ENCODE measurements around the gene CHD5. TPM values are rescaled to one million over a fixed set of nuclear protein-coding genes. Genes with fewer than 3 reads are reported as not detected.

CHD5 gene
- total RNA-seq, 1 donor from 2014 or later = 4.9 TPM

DNA sequence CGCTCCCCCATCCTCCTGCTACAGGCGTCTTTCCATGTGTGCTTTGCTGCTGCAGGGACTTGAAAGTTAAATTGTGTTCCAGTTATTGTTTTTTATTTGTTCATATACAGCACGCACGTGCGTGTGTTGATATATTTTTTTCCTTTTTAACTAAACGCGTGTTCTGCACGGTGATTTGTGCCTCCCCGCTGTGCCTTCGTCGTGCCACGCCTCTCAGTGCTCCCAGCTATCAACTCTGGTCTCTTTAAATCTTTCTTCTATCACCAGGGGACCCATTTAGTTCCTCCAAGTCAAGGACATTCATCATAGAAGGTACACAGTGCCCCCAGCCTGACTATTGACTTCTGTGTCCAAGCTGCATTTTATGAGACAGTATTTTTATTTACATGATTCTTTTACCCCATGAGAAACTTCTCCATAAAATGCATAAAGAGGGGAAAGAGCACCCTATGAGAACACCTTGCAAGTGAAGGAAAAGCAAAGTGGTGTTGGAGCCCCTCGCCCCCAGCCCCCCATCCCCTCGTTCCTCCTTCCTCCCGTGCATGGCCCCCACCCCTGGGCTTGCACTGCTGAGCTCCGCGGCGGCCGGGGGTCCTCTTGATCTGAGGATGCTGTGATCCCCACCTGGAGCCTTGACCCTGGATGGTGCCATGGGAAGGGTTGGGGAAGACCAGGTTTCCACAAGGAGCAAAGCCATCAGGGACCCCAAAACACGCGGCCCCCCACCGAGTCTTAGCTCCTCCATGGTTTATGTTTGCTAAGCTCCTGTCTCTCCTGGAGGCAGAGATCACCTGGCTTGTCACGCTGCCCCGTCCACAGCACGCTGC is 88.9 kb downstream of the CHD5 start:
- Mint-ChIP-seq H3K27ac (no peak overlapping the region), H3K4me1 (peaks cover 3% of the 10 kb centered on the region), H3K27me3 (ENCODE audit: low read depth) (peaks cover 9% of the 10 kb centered on the region), H3K9me3 (no peaks in the 10 kb centered on the region), H3K4me3 (no peak overlapping the region), H3K36me3 (no peaks in the 10 kb centered on the region)
- TF ChIP-seq, protein P1, sequence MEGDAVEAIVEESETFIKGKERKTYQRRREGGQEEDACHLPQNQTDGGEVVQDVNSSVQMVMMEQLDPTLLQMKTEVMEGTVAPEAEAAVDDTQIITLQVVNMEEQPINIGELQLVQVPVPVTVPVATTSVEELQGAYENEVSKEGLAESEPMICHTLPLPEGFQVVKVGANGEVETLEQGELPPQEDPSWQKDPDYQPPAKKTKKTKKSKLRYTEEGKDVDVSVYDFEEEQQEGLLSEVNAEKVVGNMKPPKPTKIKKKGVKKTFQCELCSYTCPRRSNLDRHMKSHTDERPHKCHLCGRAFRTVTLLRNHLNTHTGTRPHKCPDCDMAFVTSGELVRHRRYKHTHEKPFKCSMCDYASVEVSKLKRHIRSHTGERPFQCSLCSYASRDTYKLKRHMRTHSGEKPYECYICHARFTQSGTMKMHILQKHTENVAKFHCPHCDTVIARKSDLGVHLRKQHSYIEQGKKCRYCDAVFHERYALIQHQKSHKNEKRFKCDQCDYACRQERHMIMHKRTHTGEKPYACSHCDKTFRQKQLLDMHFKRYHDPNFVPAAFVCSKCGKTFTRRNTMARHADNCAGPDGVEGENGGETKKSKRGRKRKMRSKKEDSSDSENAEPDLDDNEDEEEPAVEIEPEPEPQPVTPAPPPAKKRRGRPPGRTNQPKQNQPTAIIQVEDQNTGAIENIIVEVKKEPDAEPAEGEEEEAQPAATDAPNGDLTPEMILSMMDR (IDR thresholded peaks at IDR 0.05; ENCODE audit: unreplicated experiment) = no peak
- DNase-seq (ENCODE audit: low spot score in 2 of 2, unreplicated experiment in 2 of 2) = no peak

DNA sequence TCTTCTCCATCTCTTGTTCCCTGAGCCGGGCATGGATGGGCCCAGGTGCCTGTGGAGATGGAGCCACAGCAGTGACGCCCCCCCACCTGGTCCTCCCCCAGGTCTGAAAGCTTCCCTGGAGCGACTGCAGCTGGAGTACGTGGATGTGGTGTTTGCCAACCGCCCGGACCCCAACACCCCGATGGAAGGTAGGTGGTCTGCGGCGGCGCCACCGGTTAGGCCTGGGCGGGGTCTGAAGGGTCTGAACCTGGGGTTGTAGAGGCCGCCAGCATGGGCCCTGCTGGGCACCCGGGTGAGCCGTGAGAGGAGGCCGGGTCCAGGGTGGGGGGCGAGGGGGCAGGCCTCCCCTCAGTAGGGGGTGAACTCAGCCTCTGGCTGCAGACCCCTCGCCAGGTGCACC is 89.8 kb downstream of the CHD5 start:
- H3K27me3 Mint-ChIP-seq (ENCODE audit: low read depth) = peaks cover 9% of the 10 kb centered on the region
- H3K27ac Mint-ChIP-seq = no peak overlapping the region
- TF ChIP-seq, protein P1 (IDR thresholded peaks at IDR 0.05; ENCODE audit: unreplicated experiment) = no peak
- DNase-seq (ENCODE audit: low spot score in 2 of 2, unreplicated experiment in 2 of 2) = no peak
- H3K9me3 Mint-ChIP-seq = no peaks in the 10 kb centered on the region
- peaks cover 3% of the 10 kb centered on the region for H3K4me1 Mint-ChIP-seq
- H3K36me3 Mint-ChIP-seq = no peaks in the 10 kb centered on the region
- H3K4me3 Mint-ChIP-seq = no peak overlapping the region

DNA sequence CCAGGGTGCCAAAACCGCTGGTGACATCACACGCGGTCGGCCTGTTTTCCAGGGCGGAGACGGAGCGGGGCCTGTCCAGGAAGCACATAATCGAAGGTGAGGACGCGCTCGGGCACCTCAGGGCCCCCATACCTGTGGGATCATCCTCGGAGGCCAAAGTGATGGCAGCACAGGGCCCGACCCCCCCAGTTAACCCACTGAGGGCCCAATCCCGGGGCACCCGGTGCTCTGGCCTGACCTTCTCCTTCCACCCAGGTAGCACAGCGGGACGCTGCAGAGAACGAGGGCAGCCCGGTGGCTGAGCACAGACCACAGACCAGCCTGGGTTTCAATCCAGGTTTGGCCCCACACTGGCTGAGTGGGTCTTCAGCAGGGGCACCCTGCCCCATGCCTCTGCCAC is 91.2 kb downstream of the CHD5 start:
- no peaks in the 10 kb centered on the region for H3K9me3 Mint-ChIP-seq
- peaks cover 9% of the 10 kb centered on the region for H3K27me3 Mint-ChIP-seq (ENCODE audit: low read depth)
- no peak overlapping the region for H3K27ac Mint-ChIP-seq
- H3K4me3 Mint-ChIP-seq = no peak overlapping the region
- no peak for DNase-seq (ENCODE audit: low spot score in 2 of 2, unreplicated experiment in 2 of 2)
- TF ChIP-seq, protein P1 (IDR thresholded peaks at IDR 0.05; ENCODE audit: unreplicated experiment) = no peak
- H3K4me1 Mint-ChIP-seq = peaks cover 3% of the 10 kb centered on the region
- no peaks in the 10 kb centered on the region for H3K36me3 Mint-ChIP-seq

DNA sequence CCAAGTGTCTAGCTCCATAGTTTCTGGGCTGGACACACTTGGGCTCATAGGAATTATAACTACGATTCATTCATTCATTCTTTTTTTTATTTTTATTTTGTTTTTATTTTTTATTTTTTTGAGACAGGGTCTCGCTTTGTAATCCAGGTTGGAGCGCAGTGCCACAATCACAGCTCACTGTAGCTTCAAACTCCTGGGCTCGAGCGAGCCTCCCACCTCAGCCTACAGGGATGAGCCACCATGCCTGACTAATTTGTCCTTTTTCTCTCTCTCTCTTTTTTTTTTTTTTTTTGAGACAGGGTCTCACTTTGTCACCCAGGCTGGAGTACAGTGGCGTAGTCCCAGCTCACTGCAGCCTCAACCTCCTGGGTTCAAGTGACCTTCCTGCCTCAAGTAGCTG is 92.2 kb downstream of the CHD5 start:
- no peak for DNase-seq (ENCODE audit: low spot score in 2 of 2, unreplicated experiment in 2 of 2)
- Mint-ChIP-seq H3K36me3 (no peaks in the 10 kb centered on the region), H3K4me1 (no peaks in the 10 kb centered on the region), H3K4me3 (no peak overlapping the region), H3K9me3 (no peaks in the 10 kb centered on the region), H3K27ac (no peak overlapping the region), H3K27me3 (ENCODE audit: low read depth) (peaks cover 7% of the 10 kb centered on the region)
- TF ChIP-seq, protein P1 (IDR thresholded peaks at IDR 0.05; ENCODE audit: unreplicated experiment) = no peak

DNA sequence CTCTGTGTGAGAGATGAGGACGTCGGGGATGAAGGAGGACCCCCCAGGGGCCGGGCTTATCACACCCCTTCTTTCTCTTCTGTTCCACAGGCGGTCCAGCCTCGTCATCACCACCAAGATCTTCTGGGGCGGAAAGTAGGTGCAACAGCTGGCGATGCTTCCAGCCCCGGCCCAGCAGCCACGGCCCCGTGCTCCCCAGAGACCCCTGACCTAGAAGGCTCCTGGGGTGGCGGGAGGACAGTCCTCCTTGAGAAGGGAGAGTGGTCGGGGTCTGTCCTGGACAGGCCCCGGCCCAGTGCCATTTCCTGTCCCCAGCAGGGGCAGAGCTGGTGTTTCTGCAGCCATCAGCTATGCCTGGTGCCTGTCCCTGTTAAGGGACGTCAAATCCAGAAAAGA is 92.7 kb downstream of the CHD5 start:
- H3K9me3 Mint-ChIP-seq = no peaks in the 10 kb centered on the region
- H3K4me1 Mint-ChIP-seq = no peaks in the 10 kb centered on the region
- peaks cover 7% of the 10 kb centered on the region for H3K27me3 Mint-ChIP-seq (ENCODE audit: low read depth)
- no peak overlapping the region for H3K4me3 Mint-ChIP-seq
- DNase-seq (ENCODE audit: low spot score in 2 of 2, unreplicated experiment in 2 of 2) = no peak
- no peak overlapping the region for H3K27ac Mint-ChIP-seq
- no peaks in the 10 kb centered on the region for H3K36me3 Mint-ChIP-seq
- TF ChIP-seq, protein P1 (IDR thresholded peaks at IDR 0.05; ENCODE audit: unreplicated experiment) = no peak

Measured in mesothelial cell of epicardium (in vitro differentiated cells).